Bone marrow (tissue), 2 donors: Measurements from ENCODE around the gene MINK1.
"Not testable (repeated sequence)": the region's sequence is repeated elsewhere in the genome, so short reads cannot be mapped to it uniquely, and the experiment has no call there.

Experiments
- DNase-seq, 2 donors: peaks; one replicate each; lab custom pipeline; 2025; lab: John Stamatoyannopoulos, UW

Gene MINK1

GRCh38 chr17:4899341-4900230, 66.4 kb downstream of the MINK1 start, which contains the start of gene C17orf107:
C17orf107 (plus strand) TSS chr17:4899536; CDS start chr17:4899763, 227 bp downstream.
- peak; percentile 30 to 76 for DNase-seq

- peak in 1 of 2 donors; percentile 39 for DNase-seq
Observed at GRCh38 chr17:4900231-4901107, 67.3 kb downstream of the MINK1 start.

- DNase-seq = no peak
Observed at GRCh38 chr17:4901108-4901647, 68.0 kb downstream of the MINK1 start.

- peak in 1 of 2 donors; percentile 38 for DNase-seq
Observed at GRCh38 chr17:4901648-4902344, 68.7 kb downstream of the MINK1 start.

GRCh38 chr17:4902540-4902939, 69.4 kb downstream of the MINK1 start:
- no peak for DNase-seq

GRCh38 chr17:4903051-4903818, 70.1 kb downstream of the MINK1 start, which contains the start of gene CHRNE:
CHRNE (minus strand) TSS chr17:4903098; CDS start chr17:4903063, 35 bp downstream.
- DNase-seq = peak; percentile 16 to 49

- DNase-seq = not testable (repeated sequence)
Observed at GRCh38 chr17:4906642-4907041, 73.5 kb downstream of the MINK1 start.

GRCh38 chr17:4908301-4908700, 75.2 kb downstream of the MINK1 start:
- DNase-seq = no peak

- peak; percentile 57 to 85 for DNase-seq
Observed at GRCh38 chr17:4908711-4909496, 75.8 kb downstream of the MINK1 start.

GRCh38 chr17:4913994-4914393, 80.9 kb downstream of the MINK1 start:
- DNase-seq = no peak

GRCh38 chr17:4914551-4914950, 81.4 kb downstream of the MINK1 start:
- not testable (repeated sequence) for DNase-seq

- DNase-seq = no peak
Observed at GRCh38 chr17:4919511-4920047, 86.4 kb downstream of the MINK1 start.

- peak in 1 of 2 donors; percentile 14 for DNase-seq
Observed at GRCh38 chr17:4920351-4921048, 87.4 kb downstream of the MINK1 start.

GRCh38 chr17:4921320-4921719, 88.2 kb downstream of the MINK1 start:
- no peak for DNase-seq

- DNase-seq = not testable (repeated sequence)
Observed at GRCh38 chr17:4926577-4927335, 93.6 kb downstream of the MINK1 start.

- no peak for DNase-seq
Observed at GRCh38 chr17:4928881-4929280, 95.7 kb downstream of the MINK1 start.

- no peak for DNase-seq
Observed at GRCh38 chr17:4931963-4932362, 98.8 kb downstream of the MINK1 start, which contains the start of gene GP1BA. GP1BA (plus strand) TSS chr17:4932277; CDS start chr17:4932605, 328 bp downstream.

- DNase-seq = no peak
Observed at GRCh38 chr17:4932756-4933155, 99.6 kb downstream of the MINK1 start.
